AG08395 (cell line): ENCODE measurements around the gene CHML.

Experiments
- DNase-seq: peaks from one replicate; pipeline ENCODE4 v3.0.0; 2012; ENCODE audit warnings: mixed read lengths, low spot score

Gene CHML

DNA sequence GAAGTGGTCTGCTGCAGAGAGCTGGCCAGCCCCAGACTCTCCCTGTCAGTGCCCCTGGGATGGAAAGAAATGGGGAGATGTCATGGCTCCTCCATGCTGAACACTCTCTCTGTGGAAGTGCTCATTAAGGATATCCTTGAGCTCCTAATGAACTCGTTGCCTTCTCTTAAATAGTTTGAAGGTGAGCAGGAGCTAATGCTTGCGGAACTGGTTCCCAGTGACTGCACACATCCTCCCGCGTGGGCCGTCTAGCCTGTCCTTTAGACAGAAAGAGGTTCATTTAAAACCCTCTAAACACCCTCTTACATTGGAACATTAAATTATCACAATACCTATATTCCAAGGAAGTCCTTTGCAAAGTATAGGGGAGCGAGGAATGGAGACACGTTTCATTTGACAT, 6.0 kb upstream of the CHML start:
- no peak for DNase-seq

DNA sequence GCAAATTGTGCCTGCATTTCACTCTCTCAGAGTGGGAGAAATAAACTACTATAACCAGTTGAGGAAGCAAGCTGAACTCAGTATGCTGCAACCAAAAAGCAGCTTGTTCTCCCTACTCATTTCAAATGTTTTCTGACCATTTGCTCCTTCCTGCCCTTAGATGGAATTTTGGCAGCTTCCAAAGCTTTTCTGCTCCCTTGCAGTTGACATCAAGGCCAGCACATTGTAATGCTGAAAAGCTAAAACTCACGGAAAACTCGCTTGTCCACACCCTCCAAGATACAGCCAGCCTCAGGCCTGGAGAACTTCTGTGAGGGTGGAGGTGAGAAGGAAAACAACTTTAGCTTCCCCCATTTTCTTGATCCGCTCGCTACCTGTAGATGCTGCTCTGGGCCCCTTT, 5.0 kb upstream of the CHML start:
- no peak for DNase-seq

DNA sequence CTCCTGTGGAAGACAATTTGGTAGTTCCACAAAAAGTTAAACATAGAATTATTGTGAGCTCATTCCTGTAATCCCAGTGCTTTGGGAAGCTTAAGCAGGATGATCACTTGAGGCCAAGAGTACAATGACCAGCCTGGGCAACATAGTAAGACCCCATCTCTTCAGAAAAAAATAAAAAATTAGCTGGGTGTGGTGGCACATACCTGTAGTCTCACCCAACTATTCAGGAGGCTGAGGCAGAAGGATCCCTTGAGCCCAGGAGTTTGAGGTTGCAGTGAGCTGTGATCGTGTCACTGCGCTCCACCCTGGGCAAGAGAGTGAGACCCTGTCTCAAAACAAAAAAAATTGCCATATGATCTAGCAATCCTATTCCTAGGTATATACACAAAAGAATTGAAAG, 4.1 kb upstream of the CHML start:
- DNase-seq, result no peak

DNA sequence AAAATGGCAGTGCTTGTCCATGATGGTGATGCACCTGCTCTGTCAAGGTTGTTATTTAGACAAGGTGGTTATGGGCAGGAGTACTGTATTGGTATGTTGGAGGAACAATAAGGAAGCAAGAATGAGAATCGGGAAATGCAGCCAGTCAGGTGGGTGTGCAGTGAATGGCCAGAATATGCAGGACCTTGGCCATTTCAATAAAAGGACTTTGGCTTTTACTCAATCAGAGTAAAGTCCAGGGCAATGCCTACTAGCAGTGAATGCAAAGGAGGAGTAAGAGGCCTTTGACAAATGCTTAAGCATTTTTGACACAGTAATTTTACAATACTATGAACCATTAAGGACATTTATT, 2.4 kb upstream of the CHML start:
- DNase-seq, result no peak

DNA sequence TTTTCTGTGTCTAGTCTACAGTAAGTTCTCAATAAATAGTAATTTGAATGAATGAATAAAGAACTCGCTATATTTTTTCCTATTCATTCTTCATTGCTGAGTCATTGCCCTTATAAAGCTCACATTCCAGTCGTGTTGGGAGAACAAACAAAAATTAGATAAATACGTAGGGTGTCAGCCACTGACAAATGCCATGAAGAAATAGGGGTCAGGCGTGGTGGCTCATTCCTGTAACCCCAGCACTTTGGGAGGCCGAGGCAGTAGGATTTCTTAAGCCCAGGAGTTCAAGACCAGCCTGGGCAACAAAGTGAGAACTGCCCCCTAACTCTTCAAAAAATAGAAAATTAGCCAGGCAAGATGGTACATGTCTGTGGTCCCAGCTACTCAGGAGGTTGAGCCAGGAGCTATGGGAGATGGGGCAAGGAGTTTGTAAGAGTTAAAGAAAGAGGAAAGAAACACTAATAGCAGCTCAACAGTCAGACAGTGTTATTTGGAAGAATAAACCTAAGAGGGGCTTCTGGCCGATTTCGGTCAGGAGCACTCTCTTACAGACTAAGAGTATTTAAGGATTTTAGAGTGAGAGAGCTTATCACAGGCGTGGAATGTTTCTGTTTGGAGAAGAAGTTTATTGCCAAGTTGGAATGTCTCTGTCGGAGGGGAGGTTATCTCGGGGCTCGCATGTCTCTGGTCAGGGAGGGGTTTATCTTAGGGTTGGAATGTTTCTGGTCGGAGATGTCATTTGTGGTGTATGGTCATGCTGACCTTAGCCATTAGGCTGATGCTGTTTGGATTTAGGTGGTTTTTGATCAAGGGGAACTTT, 1.8 kb upstream of the CHML start:
- DNase-seq, result peak; percentile 24

DNA sequence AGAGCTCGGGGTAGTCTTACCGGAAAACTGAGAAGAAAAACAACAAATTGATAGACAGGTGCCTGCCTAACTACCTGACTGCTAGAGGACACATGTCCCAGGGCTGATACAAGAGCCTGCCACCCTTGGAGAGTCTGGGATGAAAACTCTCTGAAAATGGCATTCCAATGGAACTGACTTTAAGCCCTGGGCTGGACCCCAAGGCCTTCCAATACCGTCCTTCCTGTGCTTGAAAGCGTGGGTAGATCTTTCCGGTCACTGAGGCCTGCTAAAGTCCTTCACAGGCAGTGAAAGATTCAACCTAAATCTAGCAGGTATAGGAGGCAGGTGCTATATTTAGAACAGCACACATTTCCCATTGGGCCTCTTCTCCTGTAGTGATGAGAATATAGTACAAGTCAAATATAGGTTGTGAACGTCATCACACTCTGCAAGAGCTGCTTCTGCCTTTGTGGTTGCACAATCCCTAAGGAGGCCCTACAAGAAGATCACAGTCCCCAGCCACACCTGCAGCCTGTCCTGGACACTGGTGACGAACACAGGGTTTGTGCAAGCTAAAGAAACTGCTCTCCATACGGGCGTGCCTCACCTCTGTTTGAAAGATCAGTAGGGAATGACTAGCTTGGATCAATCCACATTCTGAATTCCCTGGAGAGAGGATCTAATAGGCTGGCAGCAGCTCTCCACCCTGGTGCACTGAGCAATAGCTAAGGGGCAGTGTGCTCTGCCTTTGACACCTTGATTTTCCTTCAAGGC, 876 bp upstream of the CHML start:
- DNase-seq, result no peak

DNA sequence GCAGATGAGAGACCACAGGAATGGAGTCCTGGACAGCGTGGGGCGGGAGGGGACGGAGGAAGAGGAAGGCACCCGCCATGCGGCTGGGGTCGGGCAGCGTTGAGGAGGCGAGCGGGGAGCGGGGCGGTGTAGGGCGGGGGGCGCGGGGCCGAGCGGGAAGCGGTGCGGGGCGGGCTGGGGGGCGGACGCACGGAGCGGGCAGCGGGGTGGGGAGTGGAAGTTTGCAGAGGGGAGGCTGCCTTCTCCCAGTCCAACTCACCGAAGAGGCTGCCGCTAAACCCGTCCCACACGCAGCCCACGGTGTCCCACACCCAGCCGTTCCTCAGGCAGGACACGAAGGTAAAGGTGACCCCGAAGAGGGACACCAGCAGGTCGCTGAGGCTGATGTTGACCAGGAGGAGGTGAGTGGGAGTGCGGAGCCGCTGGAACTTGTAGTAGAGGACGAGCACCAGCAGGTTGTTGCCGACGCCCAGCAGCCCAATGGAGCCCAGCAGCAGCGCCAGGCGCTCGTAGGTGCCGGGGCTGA, 483 bp downstream of the CHML start:
- DNase-seq, result peak; percentile 13

DNA sequence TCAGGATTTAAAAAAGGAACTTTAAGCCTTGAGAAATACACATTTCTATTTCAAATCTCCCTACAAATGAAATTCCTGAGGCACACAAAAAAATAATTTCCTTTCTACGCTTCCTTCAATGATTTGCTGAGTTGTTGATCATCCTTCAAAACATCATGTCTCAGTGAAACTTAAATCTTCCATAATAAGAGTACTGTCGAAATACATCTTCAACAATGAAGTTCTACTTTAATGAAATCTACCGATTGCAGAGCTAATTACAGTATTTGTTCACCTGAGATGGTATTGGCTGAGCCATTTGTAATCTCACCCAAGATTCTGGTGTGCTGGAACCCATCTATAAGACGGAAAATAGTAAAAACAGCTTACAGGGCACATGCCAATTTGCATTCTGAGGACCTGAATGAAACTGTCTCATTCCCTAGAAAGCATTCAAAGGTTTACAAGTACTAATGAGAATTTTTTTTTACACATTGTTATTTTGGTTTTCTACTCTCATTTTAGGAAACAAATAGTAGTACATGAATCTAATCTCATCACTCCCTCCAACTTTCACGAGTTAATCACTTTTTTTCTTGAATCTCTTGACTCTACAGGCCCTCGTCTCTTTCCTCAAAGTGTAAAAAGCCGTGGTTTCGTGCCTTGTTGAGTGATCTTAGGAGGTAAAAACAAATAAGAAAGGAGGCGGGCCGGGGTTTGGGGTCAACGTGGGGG, 1.1 kb downstream of the CHML start:
- no peak for DNase-seq

DNA sequence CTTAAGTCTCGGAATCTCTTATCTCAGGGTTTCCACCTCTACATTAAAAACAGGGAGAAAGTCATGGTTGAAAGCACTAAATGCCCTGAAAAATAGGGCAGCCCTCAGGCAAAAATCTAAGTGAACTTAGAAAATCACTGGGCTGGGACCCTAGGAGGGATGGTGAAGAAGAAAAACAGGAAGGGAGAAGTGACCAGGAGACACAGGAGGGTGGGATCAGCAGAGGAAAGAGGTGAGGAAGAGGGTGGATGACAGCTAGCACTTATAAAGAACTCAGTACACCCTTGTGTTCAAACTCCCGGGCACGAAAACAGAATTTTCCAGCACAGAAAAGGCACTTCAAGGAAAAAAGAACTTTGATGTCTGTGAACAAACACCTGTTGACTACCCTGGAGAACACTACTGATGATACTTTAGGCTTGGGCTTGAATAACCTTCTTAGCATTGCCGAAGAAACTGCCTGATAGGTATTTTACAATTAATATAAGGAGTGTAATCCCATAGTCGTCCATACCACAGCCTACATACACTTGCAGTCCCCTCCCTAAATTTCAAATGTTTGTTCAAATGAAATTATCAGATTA, 2.0 kb downstream of the CHML start:
- DNase-seq, result no peak

DNA sequence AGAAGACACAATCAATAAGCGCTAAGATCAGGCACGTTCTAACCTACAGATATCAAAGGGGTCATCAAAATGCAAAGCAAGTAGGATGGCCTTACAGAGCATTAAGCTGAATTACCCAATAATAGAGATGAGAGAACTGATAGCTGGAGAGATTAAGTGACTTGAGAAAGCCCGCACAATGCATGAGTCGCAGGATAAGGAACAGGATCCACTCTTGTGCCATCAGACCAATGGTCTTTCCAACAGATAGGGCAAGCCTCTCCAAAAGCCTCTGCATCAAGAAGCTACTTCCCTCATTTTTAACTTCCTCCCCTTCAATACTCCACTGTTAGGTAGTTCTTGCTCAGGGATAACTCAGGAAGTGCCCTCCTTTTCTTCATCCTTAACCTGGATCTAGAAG, 2.6 kb downstream of the CHML start:
- DNase-seq, result no peak

DNA sequence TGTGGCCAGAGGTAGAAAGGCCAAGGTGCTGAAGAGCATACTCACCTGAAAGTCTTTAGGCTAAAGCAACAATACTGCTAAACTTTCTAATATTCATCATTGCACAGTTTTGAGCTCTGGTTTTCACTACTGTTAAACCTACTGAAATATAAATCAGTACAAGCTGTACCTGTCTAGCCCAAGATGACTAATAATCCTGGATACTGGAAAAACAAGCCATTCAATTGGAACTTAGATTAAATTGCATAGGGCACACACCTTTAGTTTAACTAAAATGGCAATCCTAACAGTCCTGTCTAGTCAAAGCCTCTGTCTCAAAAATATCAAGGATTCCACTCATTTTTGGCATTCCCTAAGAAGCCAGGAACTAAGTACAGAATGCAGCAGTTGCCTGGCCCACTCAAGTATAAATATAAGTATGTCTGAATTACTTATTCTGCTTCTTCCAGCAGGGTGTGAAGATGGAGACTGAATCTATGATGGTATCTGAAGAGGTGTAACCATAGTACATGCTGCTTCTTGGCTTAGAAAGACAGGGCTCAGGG, 3.1 kb downstream of the CHML start:
- DNase-seq, result no peak

DNA sequence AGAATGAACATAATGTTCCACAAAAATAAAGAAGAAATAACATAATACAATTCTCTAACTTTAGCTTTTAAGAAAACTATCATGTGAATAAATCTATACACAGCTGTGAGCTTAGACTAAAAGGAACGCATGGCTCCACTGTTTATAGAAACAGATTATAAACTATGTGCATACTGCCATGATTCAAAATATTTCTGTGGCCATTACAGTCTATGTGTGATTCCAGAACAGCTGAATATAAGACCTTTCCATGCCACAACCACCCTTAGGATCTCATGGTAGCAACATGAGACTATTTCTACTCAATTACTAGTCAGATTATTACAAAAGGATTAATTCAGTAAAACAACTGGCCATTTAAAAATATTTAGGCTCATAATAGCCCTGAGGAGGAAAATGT, 3.9 kb downstream of the CHML start:
- DNase-seq, result no peak

DNA sequence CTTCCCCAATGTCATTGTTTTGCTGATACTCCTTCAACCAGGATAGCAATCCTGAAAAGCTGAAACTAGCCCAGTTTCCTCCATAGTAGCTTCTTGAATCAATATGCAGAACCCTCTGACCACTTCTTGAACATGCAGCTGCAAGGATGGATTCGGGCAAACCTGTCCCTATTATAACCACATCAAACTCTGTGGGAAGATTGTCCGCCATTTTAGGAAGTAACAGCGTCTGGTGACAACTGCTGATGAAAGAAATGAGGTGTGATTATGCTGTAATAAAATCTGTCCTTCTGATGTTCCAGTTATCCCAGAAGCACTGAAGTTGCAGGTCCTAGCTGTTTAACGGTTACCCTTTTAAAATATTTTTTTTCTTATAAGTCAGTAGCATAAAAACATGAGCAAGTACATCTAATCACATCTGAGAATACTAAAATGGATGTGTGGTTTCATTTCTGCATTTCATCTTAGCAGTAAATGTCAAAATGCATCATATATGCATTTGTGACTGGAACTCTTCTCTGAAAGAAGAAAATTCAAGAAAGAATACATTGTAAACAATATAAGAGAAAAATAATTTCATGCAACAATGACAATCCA, 4.5 kb downstream of the CHML start:
- no peak for DNase-seq

DNA sequence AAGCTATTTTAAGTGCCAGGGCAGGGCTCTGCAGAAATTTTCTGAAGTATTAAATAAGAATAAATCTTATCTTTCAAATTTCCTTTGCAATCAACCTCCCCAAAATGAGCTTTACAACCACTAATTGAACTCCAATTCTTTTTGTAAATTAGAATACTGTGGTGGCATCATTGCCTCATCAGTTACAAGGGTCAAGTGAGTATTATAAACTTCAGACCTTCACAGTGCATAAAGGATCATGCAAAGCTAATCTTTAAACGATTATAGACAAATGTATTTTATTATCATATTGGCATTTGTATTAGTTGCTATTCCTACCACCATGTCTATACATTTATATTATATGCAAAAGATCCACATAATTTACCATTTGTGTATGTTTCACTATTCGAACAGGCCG, 7.2 kb downstream of the CHML start:
- DNase-seq, result no peak

DNA sequence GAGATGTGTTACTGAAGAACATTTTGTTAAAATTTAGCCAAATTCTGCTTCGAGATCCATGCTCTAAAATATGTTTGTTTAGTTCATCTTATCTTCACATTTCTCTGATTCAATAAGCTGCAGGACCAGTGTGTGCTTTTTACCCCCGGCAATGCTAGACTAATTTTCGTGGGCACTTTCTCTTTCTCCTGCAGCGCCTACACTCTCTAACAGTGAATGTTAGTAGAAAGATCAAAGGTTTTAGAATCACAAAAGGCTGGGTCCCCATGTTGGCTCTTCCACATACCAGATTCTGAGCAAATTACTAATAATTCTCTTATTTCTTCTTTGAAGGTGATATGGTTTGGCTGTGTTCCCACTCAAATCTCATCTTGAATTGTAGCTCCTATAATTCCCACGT, 8.5 kb downstream of the CHML start:
- DNase-seq, result no peak

DNA sequence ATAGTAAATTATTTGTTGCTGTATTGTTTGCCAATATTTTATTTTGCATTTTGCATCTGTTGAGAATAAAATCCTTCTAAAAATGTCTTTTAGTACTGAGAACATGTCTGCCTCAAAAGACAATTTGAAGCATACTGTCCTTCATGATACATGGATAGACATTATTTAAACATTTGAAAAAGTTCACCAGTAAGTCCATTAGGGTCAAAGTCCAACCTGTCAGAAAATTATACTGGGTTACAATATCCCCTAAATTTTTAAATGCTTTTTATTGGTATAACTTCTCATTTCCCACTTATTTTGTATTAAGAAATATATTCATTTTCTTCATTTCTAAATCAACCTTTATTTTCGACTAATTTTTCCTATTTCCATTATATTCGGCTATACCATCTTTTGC, 9.3 kb downstream of the CHML start:
- no peak for DNase-seq

DNA sequence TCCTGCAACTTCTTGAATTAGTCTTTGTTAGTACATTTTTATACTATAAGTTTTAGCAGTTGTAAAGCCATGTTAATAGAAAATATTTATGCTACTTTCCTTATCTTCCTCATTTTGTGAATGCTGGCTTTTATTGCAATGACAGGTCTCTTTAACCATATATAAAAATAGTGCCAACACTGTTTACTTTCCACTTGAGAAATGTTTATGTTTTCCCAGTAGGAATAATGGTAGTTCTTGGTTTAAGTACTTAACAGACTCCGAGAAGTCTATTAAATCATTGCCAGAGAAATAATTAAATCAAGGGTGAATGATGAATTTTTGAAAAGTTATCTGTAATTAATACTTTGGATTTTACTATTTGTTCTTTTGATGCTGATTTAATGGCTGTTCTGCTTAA, 9.7 kb downstream of the CHML start:
- DNase-seq, result no peak

DNA sequence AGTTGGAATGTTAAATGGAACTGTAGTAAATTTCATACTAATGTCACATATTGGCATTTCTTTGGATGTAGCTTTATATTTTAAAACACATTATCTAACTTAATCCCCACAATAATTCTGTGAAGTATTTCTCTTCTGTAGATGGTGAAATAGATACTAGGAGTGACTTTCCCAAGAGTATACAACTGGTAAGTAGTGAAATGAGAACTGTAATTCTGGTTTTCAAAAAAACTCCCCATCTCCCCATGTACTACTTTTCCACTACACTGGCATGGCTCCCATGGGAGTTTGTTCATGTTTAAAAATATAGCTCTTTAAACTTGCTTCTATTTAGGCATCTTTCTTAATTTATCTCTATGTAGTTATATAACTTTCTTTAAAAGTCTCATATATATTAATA, 10.2 kb downstream of the CHML start:
- no peak for DNase-seq

DNA sequence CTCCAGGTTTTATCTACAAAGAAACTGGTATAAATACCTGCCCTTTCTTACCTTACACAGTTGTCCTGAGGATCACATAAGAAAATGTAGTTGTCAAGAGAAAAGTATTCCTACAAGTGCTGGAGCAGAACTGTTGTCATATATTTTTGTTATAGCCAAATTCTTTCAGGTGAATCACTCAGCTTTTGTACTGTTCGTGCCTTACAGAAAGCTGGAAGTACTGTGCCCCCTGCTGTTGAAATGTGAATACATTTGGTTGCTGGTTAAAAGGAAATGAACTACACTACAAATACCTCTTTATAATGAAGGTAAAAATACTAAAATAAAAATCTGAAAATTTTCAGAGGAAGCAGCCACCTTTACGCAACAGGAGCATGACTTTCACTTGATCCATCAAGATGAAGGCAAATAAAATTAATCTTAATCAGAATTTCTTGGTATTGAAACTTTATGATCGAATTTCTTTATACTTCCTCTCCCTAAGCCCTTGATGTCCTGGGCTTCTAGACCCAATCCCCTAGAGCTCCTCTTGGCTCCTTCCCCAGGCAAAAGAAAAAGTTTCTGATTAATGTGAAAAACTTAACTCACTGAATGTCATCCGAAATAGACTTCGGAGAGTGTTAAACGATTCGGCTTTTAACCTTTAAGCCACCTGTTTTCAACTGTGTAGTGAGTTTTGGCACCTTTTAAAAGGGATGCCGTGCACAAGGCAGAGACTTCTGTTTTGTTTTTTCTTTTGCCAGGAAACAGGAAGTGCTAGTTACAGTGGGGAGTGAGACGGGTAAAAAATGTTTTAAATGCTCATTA, 12.5 kb downstream of the CHML start:
- DNase-seq, result peak; percentile 76

DNA sequence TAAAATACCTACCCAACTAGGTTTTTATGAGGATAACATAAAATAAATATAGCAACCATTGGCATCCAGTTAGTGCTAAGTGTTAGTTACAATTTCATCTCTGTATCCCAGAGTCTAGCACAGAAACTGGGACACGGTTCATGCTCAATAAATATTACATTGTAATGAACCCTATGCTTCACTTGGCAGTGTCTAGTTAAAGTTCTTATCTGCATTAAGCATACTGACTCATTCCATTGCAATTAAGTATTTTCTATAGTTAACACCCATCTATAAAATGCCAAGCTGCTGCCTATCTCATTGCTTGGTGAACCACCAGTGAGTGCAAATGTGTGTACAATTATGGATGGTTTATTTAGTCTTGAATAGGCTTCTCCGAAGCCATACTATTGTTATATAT, 15.2 kb downstream of the CHML start:
- DNase-seq, result no peak

DNA sequence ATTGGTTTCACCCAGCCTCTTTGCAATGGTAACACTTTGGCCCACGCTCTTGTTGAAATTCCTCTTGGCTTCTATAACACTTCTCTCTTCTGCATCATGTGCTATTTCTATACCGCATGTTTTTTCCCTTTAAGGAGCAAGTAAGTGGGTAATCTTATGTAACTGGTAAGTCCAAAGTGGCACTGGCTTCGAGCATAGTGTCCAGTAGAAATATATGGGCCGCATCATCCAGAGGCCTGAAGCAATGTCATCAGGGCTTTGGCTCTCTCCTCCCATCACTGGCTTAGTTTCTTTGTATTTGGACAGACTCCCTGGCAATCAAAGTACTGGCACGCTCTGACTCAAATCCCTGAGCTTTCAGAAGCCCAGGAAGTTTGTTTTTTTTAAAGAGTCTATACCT, 17.5 kb downstream of the CHML start:
- no peak for DNase-seq
